Activated CD8-positive, alpha-beta memory T cell treated with anti-CD3 and anti-CD28 coated beads, Interleukin-2, amount 50 U/mL, for 4 hours (primary cell): ENCODE results near the gene DGKH.
"Not testable (repeated sequence)": the region's sequence is repeated elsewhere in the genome, so short reads cannot be mapped to it uniquely, and the experiment has no call there.

ENCODE experiments used
- DNase-seq: peaks from one replicate; pipeline ENCODE4 v3.0.0-alpha.2; 2020

The DGKH gene

DNA sequence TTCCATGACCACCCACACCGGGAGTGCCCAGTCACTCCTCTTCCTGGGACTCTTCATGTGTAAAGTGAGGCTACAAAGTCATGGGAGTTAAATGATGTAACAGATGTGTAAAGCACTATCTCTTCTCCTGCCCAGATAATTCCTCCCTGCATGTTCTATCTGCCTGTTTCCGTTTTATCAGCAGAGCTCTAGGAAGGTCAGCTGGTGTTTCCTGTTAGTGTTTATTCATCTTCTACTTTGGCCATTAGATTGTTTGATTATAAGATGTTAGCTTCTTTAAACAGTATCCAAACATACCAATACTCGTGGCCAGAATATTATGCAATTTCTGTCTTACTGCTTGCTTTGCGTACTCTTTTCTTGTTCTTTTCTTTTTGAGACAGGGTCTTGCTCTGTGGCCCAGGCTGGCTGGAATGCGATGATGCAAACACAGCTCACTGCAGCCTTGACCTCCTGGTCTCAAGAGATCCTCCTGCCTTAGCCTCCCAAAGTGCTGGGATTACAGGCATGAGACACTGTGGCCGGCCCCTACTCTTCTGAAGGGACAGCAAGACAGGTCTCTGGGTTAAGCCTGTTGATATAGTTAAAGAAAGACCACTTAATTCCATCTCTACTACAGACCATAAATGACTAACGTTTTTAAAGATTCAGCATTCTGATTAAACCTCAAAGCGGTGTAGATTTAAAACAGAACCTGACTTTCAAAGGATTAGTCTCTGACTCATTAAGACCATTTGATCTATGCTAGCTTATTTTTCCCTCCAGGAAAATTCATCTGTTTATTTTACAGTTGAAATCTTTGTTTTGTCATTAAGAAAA, 126.1 kb downstream of the DGKH start:
- no peak for DNase-seq

DNA sequence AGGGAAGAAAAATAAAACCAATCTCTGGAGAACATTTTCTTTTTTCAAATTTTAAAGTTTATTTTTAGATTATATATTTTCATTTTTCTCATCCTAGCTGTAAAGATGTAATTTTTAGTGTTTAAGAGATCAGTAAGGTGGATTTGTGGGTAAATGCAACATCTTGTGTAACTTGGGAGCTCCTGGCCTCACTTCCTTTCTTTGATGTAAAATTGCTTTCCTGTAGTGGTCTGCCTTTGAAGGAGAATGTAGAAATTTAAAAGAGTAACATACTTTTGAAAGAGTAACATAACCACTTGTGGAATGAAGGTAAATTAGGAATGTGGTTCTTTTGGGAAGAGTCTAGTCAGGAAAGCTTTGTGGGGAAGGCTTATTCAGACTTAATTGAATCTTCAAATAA, 127.8 kb downstream of the DGKH start:
- DNase-seq = no peak

DNA sequence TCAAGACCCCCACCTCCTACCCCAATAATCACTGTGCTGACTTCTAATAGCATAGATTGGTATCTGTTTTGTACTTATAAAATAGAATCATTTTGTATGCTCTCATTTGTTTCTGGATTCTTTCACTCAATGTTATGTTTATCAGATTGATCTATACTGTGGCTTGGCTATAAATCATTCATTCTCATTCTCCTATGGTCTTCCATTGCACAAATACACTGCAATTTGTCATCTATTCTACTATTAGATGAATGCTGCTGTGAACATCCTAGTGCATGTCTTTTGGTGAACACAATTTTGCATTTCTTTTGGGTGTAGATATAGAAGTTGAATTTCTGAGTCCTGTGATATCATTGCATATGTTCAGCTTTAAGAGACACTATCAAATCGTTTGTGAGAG, 128.7 kb downstream of the DGKH start:
- no peak for DNase-seq

DNA sequence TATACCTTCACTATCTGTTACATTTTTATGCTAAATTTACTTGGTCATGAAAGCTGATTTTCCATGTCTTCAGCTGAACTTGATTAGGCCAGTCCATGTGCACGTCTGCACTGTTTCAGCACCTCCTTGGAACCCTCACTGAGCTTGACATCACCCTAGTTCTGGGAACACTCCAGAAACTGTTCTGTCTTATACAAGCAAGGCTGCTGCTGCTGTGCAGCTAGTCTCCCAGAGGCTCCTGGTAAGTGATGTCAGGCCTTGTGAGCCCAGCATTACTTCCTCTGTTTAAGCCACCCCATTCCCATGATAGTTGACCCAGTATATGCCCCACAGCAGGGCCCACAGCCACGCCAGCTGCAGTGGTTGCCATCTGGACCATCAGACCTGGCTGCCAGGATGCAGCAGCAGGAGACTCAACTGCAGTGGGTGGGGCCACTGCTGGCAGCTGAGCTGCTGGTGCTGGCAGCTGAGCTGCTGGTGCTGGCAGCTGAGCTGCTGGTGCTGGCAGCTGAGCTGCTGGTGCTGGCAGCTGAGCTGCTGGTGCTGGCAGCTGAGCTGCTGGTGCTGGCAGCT, 133.0 kb downstream of the DGKH start:
- DNase-seq = no peak

DNA sequence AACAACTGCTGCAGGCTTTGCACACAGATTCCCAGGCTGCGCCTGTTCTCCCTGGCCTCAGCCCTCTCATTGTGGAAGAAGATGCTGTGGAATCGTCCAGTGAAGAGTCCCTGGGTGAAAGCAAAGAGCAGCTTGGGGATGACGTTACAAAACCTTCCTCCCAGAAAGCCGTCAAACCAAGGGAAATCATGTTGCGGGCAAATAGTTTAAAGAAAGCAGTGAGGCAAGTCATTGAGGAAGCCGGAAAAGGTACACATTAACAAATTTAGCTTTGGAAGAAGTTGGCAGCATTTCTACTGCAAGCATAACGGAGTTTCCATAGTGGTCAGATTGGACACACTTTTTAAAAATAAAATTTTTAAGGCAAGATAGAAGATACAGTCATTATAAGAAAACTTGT, 140.6 kb downstream of the DGKH start:
- DNase-seq = no peak

DNA sequence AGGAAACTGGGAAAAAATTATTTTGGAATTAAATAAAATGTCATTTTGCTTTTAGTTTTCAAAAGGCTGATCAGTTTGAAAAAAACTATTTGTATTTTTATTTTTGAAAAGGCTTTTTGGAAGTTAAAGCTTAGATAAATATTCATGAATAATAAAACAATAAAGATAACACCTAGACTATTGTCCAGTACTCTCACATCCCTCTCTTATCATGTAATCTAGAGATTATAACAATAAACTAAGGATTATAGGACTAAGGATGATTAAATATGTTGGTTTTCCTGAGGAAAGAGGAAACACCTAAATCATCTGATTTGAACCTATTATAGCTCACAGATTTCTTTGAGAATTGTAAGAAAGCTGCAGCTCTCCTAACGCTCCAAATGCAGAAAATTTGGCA, 142.1 kb downstream of the DGKH start:
- no peak for DNase-seq

DNA sequence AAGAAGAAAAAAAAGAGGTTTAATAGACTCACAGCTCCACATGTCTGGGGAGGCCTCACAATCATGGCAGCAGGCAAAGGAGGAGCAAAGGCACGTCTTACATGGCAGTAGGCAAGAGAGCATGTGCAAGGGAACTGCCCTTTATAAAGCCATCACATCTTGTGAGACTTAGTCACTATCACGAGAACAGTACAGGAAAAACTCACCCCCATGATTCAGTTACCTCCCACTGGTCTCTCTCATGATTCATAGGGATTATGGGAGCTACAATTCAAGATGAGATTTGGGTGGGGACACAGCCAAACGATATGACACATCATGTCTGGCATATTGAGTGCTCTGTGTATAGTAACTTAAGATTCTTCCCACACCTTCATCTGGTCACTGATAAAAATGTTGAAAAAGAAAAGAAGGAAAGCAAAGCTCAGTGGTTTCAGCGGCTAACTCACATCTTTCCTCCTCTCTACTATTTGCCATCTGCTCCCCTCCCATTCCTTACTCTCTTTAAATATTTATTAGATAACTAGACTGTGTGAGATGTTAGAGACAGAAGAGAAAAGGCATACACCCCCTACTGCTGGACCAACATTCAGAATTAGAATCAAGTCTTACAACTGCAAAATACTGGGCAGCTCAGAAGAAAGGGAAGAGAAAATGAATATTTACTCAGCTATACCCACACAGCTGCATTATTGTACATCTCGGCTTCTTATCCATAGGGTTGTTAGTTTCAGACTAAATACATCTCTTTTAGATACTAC, 163.4 kb downstream of the DGKH start:
- no peak for DNase-seq

DNA sequence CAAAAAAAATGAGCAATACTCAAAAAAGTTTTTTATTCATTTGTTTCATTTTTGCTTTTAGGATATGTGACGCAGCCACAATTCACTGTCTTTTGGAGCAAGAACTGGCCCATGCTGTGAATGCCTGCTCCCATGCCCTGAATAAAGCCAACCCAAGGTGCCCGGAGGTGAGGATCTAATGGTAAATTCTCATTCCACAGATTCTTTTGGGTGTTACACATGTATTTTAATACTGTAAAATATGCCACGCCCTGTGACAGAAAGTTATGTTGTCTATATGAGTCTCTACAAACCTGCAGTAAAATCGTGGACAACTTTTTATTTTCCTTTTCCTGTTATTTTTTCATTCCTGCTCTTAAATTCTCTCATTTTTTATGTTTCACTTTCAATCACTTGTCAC, 166.0 kb downstream of the DGKH start:
- no peak for DNase-seq

DNA sequence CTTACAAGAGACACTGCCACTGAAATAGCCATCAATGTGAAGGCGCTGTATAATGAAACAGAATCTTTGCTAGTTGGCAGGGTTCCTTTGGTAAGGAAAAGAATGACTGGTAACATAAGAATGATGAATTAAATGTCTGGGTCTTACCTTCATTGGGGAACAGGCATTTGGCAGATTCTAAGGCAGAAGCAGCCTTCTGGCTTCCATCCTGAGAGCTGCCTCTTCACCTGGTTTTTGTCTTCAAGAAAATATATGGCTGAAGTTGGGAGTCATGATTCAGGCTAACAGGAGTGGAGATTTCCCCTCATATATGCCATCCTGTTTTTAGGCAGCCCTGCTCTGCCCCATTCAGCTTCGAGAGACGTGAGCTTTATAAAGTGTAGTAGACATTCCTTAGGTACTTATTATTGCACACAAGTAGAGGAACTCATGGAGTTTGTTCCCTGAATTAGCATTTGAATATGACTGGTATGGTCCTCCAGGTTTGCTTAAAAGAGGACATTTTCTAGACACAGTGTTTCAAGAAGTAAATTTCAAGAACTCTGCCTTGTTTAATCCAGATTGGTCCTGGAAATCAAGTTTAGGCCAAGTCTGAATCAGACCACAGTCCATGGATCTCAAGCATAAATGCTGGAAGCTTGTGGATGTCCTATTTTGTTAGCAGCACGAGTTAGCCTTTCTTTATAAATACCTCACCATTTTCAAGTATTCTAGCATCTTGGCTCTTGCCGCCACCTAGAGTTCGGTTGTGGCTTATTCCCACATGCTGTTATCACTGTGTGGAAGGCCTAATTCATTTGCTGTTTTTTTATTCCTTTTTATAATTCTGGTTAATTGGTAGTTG, 167.4 kb downstream of the DGKH start:
- DNase-seq = no peak

DNA sequence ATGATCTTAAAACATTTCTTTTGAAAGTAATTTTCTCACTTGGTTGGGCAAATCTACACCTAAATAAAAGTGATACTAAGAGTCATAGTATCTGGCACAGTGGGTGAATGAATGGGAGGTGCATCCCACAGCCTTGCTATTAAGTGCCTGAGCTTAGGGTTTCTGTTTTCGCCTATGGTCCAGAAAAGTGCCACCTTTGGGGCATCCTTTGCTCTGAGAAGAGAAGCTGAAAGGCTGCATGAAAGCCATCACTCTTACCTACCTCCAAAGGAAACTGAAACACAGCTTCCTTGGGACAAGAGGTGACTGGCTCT, 167.9 kb downstream of the DGKH start:
- DNase-seq = no peak

DNA sequence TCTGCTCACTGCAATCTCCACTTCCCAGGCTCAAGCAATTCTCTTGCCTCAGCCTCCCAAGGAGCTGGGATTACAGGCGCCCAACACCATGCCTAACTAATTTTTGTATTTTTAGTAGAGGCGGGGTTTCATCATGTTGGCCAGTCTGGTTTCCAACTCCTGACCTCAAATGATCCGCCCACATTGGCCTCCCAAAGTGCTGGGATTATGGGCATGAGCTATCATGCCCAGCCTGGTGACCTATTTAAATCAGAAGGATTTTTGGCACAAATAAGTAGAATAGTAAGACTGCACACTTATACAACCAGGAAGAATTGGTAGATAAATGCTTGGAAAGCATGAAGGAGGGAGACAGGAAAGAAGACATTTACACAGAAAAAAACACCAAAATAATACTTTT, 170.1 kb downstream of the DGKH start:
- DNase-seq = no peak

DNA sequence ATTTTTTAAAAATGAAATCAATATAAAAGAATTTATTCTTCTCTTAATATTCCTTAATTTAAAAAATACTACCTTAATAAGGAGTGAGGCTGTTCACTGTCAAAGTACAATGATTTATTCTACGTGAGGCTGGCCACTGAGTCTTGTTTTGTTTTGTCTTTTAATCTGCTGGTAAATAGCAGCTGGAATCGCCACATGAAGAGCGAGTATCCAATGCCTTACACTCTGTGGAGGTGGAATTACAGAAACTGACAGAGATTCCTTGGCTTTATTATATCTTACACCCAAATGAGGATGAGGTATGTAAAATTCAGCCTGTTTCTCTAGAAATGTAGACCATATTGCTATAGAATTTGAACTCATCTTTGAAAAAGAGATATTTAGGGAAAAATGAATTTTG, 170.6 kb downstream of the DGKH start:
- DNase-seq = no peak

DNA sequence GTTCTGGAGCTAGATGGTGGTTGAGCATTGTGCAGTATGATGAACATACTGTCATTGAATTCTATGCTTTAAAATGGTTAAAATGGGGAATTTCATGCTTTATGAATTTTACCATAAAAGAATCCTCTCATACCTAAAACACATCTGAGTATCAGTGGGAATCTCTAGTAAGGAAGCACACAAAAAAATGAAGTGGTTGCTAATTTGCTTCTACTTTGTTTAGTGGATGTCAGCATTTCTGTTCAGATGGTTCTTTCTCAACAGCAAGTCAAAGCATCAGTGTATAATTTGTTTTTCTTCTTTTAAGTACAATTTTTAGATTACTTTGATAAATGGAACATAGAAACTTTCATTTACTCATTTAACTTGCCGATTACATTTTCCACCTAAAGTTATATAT, 171.4 kb downstream of the DGKH start:
- no peak for DNase-seq

DNA sequence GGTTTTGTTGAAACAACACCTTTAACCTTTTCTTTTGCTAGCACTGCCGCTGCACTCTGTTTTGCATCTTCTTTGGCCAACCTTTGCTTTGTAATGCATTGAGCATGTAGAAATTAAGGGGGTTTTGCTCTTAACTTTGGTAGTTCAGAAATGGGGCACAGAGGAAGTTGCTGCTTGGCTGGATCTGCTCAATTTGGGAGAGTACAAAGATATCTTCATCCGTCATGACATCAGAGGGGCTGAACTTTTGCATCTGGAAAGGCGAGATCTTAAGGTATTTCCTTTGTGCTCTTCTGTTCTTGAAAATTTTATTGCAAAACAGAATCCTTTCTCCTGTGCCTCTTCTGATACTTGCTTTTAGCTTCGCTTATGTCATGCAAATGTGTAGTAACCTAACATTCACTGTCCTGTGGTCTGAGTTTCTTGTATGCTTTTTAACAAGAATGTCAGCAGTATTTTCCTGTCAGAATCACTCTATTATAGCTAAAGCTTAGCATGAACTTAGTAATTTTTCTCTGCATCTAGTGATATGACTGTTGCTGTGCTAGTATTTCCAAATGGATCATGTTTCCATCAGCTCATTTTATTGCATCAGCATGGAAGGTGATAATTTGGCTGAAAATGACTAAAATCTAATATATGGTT, 172.8 kb downstream of the DGKH start:
- no peak for DNase-seq

DNA sequence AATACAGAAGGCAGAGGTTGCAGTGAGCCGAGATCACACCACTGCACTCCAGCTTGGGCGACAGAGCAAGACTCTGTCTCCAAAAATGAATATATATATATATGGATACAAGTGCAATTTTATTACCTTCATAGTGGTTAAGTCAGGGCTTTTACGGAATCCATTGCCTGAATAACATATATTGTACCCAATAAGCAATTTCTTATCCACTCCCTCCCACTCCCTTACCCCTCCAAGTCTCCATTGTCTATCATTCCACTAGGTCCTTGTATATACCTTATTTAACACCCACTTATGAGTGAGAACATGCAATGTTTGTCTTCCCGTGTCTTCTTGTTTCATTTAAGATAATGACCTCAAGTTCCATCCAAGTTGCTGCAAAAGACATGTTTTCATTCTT, 175.2 kb downstream of the DGKH start:
- no peak for DNase-seq

DNA sequence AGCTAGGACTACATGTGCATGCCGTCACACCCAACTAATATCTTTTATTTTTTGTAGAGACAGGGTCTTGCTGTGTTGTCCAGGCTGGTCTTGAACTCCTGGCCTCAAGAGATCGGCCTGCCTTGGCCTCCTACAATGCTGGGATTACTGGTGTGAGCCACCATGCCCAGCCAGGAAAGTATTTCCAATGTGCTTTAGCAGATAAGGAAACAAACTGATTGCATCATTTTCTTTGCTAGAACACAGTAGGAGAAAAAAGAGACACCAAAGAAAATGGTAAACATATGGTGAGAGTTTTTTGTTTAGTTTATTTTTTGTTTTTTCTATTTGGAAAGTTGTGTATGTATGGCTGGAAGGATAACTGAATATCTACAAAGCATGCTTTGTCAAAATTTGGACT, 176.6 kb downstream of the DGKH start:
- DNase-seq = no peak

DNA sequence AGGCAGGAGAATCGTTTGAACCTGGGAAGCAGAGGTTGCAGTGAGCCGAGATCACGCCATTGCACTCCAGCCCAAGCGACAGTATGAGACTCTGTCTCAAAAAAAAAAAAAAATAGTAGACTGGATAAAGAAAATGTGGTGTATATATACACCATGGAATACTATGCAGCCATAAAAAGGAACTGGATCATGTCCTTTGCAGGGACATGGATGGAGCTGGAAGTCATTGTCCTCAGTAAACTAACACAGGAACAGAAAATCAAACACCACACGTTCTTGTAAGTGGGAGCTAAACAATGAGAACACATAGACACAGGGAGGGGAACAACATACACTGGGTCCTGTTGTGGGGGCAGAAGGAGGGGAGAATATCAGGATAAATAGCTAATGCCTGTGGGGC, 178.3 kb downstream of the DGKH start:
- not testable (repeated sequence) for DNase-seq

DNA sequence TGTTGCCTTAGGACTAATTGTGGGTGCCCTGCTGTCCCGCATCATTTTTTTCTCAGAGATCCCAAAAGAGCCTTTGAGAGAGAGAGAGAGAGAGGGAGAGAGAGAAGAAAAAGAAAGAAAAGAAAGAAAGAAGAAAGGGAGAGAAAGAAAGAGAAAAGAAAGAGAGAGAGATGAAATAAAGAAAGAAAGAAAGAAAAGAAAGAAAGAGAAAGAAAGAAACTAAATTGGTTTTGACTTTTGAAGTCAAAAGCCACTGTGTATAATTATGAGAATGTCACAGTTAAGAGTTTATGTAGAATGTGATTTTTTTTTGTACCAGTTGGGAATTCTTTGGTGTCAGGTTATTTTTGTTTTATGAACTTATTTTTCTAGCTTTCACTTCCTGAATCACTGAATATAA, 180.1 kb downstream of the DGKH start:
- no peak for DNase-seq

DNA sequence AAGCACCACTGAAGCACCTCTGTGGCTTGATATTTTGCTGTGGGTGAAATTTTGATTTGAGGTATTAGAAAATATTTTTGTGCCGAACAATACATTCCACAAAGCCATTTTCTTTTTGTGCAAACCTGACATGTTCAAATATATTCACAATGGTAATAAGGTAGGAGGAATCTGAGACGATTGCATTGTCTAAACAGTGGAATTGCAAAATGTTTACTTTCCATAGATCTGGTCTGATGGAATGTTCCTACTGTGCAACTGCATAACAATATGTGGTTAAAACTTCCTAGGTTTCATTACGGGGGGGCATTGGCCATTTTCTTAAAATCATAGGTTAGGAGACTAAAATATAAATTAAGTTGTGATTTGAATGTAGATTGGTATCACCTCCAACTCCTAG, 180.8 kb downstream of the DGKH start:
- no peak for DNase-seq

DNA sequence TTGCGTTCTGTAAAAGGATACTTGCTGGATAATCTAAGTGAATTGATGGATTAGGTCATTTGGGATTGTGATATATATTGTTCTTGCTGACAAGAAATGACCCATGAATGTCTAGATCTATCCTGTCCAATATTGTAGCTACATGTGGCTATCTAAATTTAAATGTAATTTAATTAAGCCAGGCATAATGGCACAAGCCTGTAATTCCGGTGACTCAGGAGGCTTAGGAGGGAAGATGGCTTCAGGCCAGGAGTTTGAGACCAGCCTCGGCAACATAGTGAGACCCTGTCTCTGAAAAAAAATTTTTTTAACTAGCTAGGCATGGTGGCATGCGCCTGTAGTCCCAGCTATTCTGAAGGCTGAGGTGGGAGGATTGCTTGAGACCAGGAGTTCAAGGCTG, 184.2 kb downstream of the DGKH start:
- DNase-seq = no peak

DNA sequence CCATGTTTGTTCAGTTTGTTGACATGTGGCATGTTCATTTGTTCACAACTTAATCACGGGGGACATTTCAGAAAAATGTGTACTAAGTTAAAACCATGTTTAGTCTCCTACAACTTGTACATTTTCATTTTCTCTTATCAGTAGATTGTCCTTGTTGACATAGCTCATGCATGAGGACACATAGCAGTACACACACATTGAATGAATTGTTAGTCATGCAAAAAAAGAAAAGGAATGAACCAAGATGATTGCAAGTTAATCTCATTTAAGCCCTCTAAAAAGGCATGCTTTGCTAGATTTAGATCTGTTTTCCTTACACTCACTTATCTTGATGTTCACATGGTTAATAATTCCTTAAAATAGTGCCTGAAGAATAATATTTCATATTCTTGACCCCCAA, 185.3 kb downstream of the DGKH start:
- DNase-seq = no peak

DNA sequence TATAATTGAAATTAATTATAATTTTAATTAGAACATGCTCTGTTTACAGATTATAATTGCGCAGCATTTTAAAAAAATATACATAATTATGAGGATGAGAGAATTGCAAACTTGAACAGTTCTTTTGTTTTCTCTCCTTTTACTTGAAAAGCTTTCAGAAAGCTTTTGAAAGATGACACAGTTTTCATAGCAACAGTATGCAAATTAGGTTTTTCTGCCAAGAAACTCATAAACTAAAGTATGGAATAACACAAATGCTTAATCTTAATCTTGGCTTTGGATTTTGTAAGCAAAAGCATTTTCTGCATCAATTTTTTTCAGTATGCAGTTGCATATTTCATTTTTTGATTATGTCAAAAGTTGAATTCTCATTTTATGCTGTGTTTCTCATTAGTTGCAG, 190.7 kb downstream of the DGKH start:
- no peak for DNase-seq

DNA sequence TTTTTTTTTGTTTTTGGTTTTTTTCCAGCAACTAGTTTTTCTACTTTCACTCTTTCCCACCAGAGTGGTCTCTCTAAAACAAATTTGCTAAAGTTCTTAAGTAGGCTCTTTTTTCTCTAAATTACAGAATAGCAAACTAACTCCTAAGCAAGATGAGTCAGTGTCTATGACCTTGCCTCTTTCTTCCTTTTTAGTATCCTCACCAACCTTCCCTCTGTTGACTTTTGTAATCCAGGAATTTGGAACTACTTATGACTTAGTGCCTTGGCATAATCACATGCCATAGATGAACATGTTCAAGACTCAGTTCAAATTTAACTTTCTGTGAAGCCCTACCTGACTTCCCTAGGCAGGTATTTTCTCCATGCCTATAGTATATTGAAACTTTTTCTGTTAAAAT, 191.2 kb downstream of the DGKH start:
- no peak for DNase-seq
